H9 (cell line): ENCODE measurements around the gene AFMID. TPM values are rescaled to one million over a fixed set of nuclear protein-coding genes. Genes with fewer than 3 reads are reported as not detected.
A peak's percentile ranks its signal among the peaks of the same experiment; 100 is the strongest.

Source experiments
- DNase-seq: peaks from one replicate; pipeline ENCODE4 v3.0.0-alpha.2; 2017
- H2AFZ ChIP-seq: one replicate; pipeline ENCODE4 v1.6.1; 2013; ENCODE audit warnings: mild to moderate bottlenecking, low read length, control low read depth, moderate library complexity
- H2AK5ac ChIP-seq: 2 replicates; pipeline ENCODE4 v1.6.1; 2013; ENCODE audit warnings: low read length, control low read depth, mixed read lengths; ENCODE audit not compliant: insufficient read length
- H2BK120ac ChIP-seq: one replicate; pipeline ENCODE4 v1.6.1; 2013; ENCODE audit warnings: low read depth, mild to moderate bottlenecking, low read length, control low read depth, inconsistent platforms; ENCODE audit not compliant: poor library complexity, severe bottlenecking
- H2BK12ac ChIP-seq: 2 replicates; pipeline ENCODE4 v1.6.1; 2013; ENCODE audit warnings: low read length, control low read depth, mixed read lengths, low read depth; ENCODE audit not compliant: insufficient read length
- H2BK15ac ChIP-seq: 2 replicates; pipeline ENCODE4 v1.6.1; 2013; ENCODE audit warnings: low read depth, low read length, control low read depth
- H2BK20ac ChIP-seq: one replicate; pipeline ENCODE4 v1.6.1; 2013; ENCODE audit warnings: low read depth, mild to moderate bottlenecking, low read length, control low read depth, inconsistent platforms; ENCODE audit not compliant: poor library complexity, severe bottlenecking
- H2BK5ac ChIP-seq: 2 replicates; pipeline ENCODE4 v1.6.1; 2013; ENCODE audit warnings: low read length, control low read depth, mixed read lengths; ENCODE audit not compliant: insufficient read length
- H3K14ac ChIP-seq: 2 replicates; pipeline ENCODE4 v1.6.1; 2013; ENCODE audit warnings: low read length, control low read depth; ENCODE audit not compliant: insufficient read depth
- H3K18ac ChIP-seq: 2 replicates; pipeline ENCODE4 v1.6.1; 2013; ENCODE audit warnings: low read depth, mild to moderate bottlenecking, mixed read lengths, low read length, control low read depth; ENCODE audit not compliant: insufficient read length
- H3K23ac ChIP-seq: 2 replicates; pipeline ENCODE4 v1.6.1; 2013; ENCODE audit warnings: low read length, control low read depth, mixed read lengths, low read depth; ENCODE audit not compliant: insufficient read length
- H3K23me2 ChIP-seq: 2 replicates; pipeline ENCODE4 v1.6.1; 2013; ENCODE audit warnings: low read depth, mild to moderate bottlenecking, mixed read lengths, low read length, control low read depth; ENCODE audit not compliant: insufficient read length, poor library complexity, severe bottlenecking
- H3K27ac ChIP-seq: 2 replicates; pipeline ENCODE4 v1.5.1; 2013; ENCODE audit warnings: low read length, control low read depth, mixed read lengths, low read depth; ENCODE audit not compliant: insufficient read length
- H3K27me3 ChIP-seq: 2 replicates; pipeline ENCODE4 v1.6.1; 2013; ENCODE audit warnings: low read length, control low read depth, inconsistent platforms; ENCODE audit not compliant: insufficient read depth
- H3K4ac ChIP-seq: 2 replicates; pipeline ENCODE4 v1.6.1; 2013; ENCODE audit warnings: low read depth, mild to moderate bottlenecking, control low read depth, inconsistent platforms, low read length, moderate library complexity
- H3K4me1 ChIP-seq: 2 replicates; pipeline ENCODE4 v1.6.1; 2013; ENCODE audit warnings: low read length, control low read depth, inconsistent platforms; ENCODE audit not compliant: insufficient read depth
- H3K4me2 ChIP-seq: 2 replicates; pipeline ENCODE4 v1.6.1; 2013; ENCODE audit warnings: low read length, control low read depth, mixed read lengths; ENCODE audit not compliant: insufficient read length, insufficient read depth
- H3K56ac ChIP-seq: 2 replicates; pipeline ENCODE4 v1.6.1; 2013; ENCODE audit warnings: low read depth, mild to moderate bottlenecking, mixed read lengths, low read length, control low read depth; ENCODE audit not compliant: insufficient read length
- H3K79me1 ChIP-seq: 2 replicates; pipeline ENCODE4 v1.6.1; 2013; ENCODE audit warnings: low read depth, mild to moderate bottlenecking, moderate library complexity, low read length, control low read depth, inconsistent platforms; ENCODE audit not compliant: insufficient read depth, poor library complexity, severe bottlenecking
- H3K79me2 ChIP-seq: 2 replicates; pipeline ENCODE4 v1.6.1; 2013; ENCODE audit warnings: low read length, control low read depth, inconsistent platforms; ENCODE audit not compliant: insufficient read depth
- H3K9ac ChIP-seq: 2 replicates; pipeline ENCODE4 v1.6.1; 2013; ENCODE audit warnings: low read length, control low read depth, mixed read lengths; ENCODE audit not compliant: insufficient read length; ENCODE audit errors: extremely low read depth
- H3K9me3 ChIP-seq: one replicate; pipeline ENCODE4 v1.6.1; 2013; ENCODE audit warnings: low read depth, low read length, inconsistent platforms; ENCODE audit not compliant: control insufficient read depth
- H3T11ph ChIP-seq: one replicate; pipeline ENCODE4 v1.6.1; 2013; ENCODE audit warnings: mild to moderate bottlenecking, low read length, control low read depth, inconsistent platforms
- H4K20me1 ChIP-seq: one replicate; pipeline ENCODE4 v1.6.1; 2013; ENCODE audit not compliant: control insufficient read depth, insufficient read length, insufficient read depth
- H4K5ac ChIP-seq: 2 replicates; pipeline ENCODE4 v1.6.1; 2013; ENCODE audit warnings: low read depth, mild to moderate bottlenecking, mixed read lengths, low read length, control low read depth; ENCODE audit not compliant: insufficient read length
- H4K8ac ChIP-seq: replicated peaks from 2 replicates; pipeline ENCODE4 v1.6.1; 2013; ENCODE audit warnings: low read length, control low read depth, mixed read lengths, low read depth; ENCODE audit not compliant: insufficient read length
- H4K91ac ChIP-seq: 2 replicates; pipeline ENCODE4 v1.6.1; 2013; ENCODE audit warnings: low read depth, mild to moderate bottlenecking, moderate library complexity, mixed read lengths, low read length, control low read depth; ENCODE audit not compliant: insufficient read length
- H3K27ac Mint-ChIP-seq, 3 experiments: 2 replicates in 2 of 3; 3 replicates in 1 of 3; pipeline ENCODE4 v1.8.0; 2020 to 2021; ENCODE audit warnings: mixed read lengths in 3 of 3, mild to moderate bottlenecking in 1 of 3, moderate library complexity in 1 of 3
- H3K27me3 Mint-ChIP-seq: 2 replicates; pipeline ENCODE4 v1.8.0; 2021; ENCODE audit warnings: low read depth, mild to moderate bottlenecking, moderate library complexity, mixed read lengths
- H3K36me3 Mint-ChIP-seq, 3 experiments: 2 replicates in 2 of 3; 3 replicates in 1 of 3; pipeline ENCODE4 v1.8.0; 2020 to 2021; ENCODE audit warnings: low read depth in 3 of 3, mixed read lengths in 3 of 3; ENCODE audit not compliant: insufficient read depth in 1 of 3
- H3K4me1 Mint-ChIP-seq, 2 experiments: 2 replicates each; pipeline ENCODE4 v1.8.0; 2020; ENCODE audit warnings: mixed read lengths in 2 of 2
- H3K4me3 Mint-ChIP-seq, 2 experiments: 2 replicates in 1 of 2; 3 replicates in 1 of 2; pipeline ENCODE4 v1.8.0; 2020 to 2021; ENCODE audit warnings: mild to moderate bottlenecking in 2 of 2, mixed read lengths in 2 of 2, moderate library complexity in 1 of 2
- H3K9me3 Mint-ChIP-seq, 2 experiments: 2 replicates in 1 of 2; 3 replicates in 1 of 2; pipeline ENCODE4 v1.8.0; 2020; ENCODE audit warnings: mild to moderate bottlenecking in 2 of 2, mixed read lengths in 2 of 2, moderate library complexity in 1 of 2
- CTCF ChIP-seq: fragments of 200-600 bp; sonication (generic); conservative IDR thresholded peaks from 3 replicates; pipeline ENCODE4 v1.8.0; 2021; ENCODE audit warnings: antibody characterized with exemption, mild to moderate bottlenecking
- WGBS: extraction: QIAGEN DNeasy Blood & Tissue Kit; methylation state at CpG from one replicate; pipeline ENCODE4 v1.1.7; 2013; ENCODE audit warnings: missing lambda C conversion rate, low lambda C conversion rate, mixed read lengths; ENCODE audit not compliant: insufficient read length; ENCODE audit errors: extremely low coverage; 5-methylcytosine and 5-hydroxymethylcytosine counted together
- total RNA-seq: library from RNA; stranded (reverse); gene quantifications from 2 replicates; pipeline ENCODE4 v1.2.1, GENCODE V29; 2021

AFMID gene
- total RNA-seq, 1 experiment from 2014 or later = 64.1 TPM

GRCh38 chr17:78255953-78256706, 69.0 kb downstream of the AFMID start:
- no CpG with 5 or more reads among the region's 14 CpGs for WGBS
- no peak overlapping the region for H2AK5ac ChIP-seq
- H3K23me2 ChIP-seq = no peaks in the 10 kb centered on the region
- no peak overlapping the region for H3T11ph ChIP-seq
- no peak overlapping the region for H2BK12ac ChIP-seq
- H3K9ac ChIP-seq = no peak overlapping the region
- no peak overlapping the region for H2BK5ac ChIP-seq
- DNase-seq = no peak
- H3K4me2 ChIP-seq = no peak overlapping the region
- no peak overlapping the region for H2BK15ac ChIP-seq
- H2BK20ac ChIP-seq = no peak overlapping the region
- no peaks in the 10 kb centered on the region for H3K79me1 ChIP-seq
- H4K91ac ChIP-seq = no peak overlapping the region
- no peak overlapping the region for H4K8ac ChIP-seq
- no peak overlapping the region for H3K56ac ChIP-seq
- no peaks in the 10 kb centered on the region for H3K27me3 ChIP-seq
- H3K23ac ChIP-seq = no peak overlapping the region
- H3K27ac ChIP-seq = no peak overlapping the region
- Mint-ChIP-seq H3K4me3 (peak overlapping the region in 1 of 2 experiments; percentile 26; a peak in 1 of 5 replicates), H3K9me3 (peaks cover 0 to 3% of the 10 kb centered on the region in 2 experiments; a peak in 1 of 5 replicates), H3K27ac (no peak overlapping the region), H3K36me3 (no peaks in the 10 kb centered on the region), H3K27me3 (peaks cover 1% of the 10 kb centered on the region; the same call in 1 of the 2 replicates), H3K4me1 (peaks cover 19 to 45% of the 10 kb centered on the region in 2 experiments)
- no peak overlapping the region for H4K5ac ChIP-seq
- H3K79me2 ChIP-seq = no peaks in the 10 kb centered on the region
- no peaks in the 10 kb centered on the region for H3K9me3 ChIP-seq
- H4K20me1 ChIP-seq = no peaks in the 10 kb centered on the region
- H2BK120ac ChIP-seq = no peak overlapping the region
- H3K4ac ChIP-seq = no peak overlapping the region
- H3K4me1 ChIP-seq = peaks cover 5% of the 10 kb centered on the region; the same call in 1 of the 2 replicates
- TF ChIP-seq CTCF = no peak
- no peak overlapping the region for H3K14ac ChIP-seq
- H3K18ac ChIP-seq = no peak overlapping the region
- H2AFZ ChIP-seq = no peak overlapping the region
